GM12873 (cell line): ENCODE measurements around the gene WDR93.

Source experiments
- TF ChIP-seq, protein P1 (sequence below): IDR thresholded peaks from 2 replicates; pipeline ENCODE4 v1.5.1; 2012; ENCODE audit warnings: low read depth, mild to moderate bottlenecking, moderate library complexity, low read length, control low read depth; ENCODE audit not compliant: insufficient read depth; ENCODE audit errors: missing control alignments

WDR93 gene

DNA sequence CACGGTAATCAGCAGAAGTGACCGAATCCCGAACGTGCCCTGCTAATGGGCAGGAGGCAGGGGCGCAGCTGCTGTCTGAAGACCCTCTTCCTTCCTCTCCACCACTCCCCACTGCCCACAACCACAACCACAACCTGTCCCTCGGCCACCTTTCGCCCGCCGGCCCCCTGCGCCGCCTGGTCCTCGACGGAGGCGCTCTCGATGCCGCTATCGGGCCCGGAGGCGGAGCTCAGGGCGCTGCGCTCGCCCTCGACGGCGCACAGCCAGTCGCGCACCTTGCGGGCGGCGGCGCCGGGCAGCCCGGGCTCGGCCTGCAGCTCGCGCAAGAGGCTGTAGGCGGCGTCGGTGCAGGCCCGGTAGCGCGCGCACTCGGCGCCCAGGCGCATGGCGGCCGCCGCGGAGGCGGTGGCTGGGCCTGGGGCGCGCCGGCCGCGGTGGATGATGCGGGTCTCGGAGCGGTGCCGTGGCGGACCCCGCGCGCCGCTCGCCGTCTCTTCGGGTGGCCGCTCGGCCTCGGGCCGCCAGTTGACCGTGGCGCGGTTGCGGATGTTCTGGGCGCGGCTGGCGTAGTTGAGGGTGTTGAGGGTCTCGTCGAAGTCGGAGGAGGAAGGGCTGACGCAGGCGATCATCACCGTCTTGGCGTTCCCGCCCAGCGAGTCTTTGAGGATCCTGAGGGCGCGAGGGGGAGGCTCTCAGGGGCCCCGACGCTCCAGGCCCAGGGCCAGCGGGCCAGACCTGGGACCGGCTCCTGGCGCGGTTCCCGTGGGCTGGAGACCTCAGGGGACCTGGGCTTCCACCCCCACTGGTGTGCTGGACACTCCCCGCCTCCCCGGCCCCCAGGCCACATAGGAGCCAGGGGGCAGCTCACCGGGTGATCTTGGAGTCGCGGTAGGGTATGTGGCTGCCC lies 42.3 kb upstream of the WDR93 start:
- TF ChIP-seq, protein P1, sequence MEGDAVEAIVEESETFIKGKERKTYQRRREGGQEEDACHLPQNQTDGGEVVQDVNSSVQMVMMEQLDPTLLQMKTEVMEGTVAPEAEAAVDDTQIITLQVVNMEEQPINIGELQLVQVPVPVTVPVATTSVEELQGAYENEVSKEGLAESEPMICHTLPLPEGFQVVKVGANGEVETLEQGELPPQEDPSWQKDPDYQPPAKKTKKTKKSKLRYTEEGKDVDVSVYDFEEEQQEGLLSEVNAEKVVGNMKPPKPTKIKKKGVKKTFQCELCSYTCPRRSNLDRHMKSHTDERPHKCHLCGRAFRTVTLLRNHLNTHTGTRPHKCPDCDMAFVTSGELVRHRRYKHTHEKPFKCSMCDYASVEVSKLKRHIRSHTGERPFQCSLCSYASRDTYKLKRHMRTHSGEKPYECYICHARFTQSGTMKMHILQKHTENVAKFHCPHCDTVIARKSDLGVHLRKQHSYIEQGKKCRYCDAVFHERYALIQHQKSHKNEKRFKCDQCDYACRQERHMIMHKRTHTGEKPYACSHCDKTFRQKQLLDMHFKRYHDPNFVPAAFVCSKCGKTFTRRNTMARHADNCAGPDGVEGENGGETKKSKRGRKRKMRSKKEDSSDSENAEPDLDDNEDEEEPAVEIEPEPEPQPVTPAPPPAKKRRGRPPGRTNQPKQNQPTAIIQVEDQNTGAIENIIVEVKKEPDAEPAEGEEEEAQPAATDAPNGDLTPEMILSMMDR, result no peak

DNA sequence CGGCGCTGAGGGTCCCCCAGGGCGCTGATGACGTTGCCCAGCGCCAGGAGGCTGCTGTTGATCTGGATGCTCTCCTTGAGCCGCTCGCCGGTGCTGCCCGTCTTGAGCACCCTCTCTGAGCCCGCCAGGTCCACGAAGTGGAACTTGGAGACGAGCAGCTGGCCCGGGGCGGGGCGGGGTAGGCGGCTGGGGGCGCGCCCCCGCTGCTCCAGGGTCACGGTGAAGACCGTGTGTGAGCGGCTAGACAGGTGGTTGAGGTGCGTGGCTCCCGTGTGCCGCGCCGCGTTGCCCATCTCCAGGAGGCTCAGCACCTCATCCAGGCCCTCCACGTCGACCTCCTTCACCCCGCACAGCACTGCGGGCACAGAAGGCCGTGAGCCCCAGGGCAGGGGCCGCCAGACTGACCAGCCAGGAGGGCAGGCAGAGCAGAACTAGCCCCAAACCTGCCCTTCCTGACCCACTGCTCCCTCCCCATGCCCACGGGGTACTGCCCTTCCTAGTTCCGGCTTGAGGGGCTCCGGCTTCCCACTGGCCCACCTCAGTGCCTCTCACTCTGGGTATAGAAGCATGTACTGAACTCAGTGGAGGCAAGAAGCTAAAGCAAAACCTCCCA lies 41.5 kb upstream of the WDR93 start:
- TF ChIP-seq, protein P1, result no peak

DNA sequence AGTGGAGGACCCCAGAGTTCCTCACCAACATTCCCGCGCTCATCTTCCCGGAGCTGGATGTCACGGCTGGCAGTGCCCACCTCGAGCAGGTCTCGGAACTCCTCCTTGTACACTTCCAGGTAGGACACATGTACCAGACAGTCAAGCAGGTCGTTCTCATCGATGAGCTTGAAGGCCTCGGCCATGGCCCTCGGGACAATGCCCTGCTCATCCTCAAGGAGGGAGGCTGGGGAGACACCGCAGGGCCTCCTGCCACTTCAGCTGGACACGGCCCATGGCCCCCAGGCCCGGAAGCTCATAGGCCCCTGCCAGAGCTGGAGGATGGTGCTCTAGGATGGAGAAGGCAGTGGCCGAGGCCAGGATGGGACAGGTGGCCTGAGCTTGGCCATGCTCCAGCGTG lies 40.9 kb upstream of the WDR93 start:
- TF ChIP-seq, protein P1, result no peak

DNA sequence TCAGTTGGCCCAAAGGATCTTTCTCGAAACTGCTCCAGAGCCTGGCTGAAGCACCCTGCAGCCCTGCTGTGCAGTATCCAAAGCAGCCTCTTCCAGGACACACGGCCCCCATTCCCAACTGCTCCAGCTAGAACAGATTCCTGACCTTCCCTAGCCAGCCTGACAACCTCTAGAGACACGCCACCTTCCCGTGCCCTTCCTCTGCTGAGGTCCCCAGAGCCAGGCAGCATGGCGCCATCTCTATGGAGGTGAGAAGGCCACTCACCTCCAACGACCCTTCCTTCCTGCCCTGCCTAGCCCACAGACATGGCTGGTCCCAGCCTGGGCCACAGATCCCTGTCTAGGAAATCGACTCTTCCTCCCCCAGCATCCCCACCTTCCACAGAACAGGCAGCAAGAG lies 38.5 kb upstream of the WDR93 start:
- TF ChIP-seq, protein P1, result no peak

DNA sequence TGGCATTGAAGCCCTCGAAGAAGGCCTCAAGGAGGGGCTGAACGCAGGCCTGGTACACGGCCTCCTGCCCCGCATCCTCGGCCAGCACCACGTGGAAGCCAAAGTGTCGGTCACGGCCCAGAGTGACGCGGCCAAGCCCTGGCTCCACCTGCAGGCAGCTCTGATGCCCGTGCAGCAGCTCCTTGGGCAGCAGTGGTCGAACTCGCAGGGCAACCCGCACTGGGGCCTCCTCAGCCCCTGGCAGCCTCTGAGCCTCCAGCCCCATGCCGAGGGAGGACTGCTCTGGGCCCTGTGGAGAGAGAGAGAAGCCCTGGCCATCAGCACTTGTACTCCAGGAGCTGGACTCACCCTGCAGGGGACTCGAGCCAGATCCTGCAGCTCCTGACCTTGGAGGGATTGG lies 37.9 kb upstream of the WDR93 start:
- TF ChIP-seq, protein P1, result no peak

DNA sequence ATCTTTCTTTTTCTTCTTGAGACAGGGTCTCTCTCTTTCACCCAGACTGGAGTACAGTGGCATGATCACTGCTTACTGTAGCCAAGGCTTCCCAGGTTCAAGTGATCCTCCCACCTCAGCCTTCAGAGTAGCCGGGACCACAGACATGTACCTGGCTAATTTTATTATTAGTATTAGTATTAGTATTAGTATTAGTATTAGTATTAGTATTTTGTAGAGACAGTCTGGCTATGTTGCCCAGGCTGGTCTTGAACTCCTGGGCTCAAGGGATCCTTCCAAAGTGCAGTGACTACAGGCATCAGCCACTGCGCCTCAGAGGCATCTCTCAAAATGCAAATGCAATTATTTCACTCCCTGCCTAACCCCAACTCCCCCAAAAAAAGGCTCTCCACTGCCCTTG lies 37.0 kb upstream of the WDR93 start:
- TF ChIP-seq, protein P1, result no peak

DNA sequence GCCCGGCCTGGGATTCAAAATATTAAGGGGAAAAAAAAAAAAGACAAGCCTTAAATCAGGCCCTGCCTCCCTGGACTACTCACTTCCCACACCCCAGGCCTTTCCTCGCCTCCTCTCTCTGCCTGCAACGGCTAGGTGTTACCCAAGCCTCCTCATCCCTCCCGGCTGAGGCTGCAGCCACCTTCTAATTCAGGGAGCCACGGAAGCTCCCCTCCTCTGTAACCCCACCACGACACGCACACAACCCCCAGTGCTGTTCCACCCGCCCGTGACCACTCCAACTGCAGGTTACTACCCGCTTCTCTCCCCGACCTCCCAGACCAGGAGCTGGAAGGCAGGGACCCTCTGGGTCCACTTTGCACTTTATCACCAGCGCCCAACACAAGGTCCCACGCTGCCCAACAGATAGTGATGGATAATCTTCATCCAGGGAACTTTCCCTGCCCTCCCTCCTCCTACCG lies 36.3 kb upstream of the WDR93 start:
- TF ChIP-seq, protein P1, result no peak
